ENCODE data around the gene AUP1. TPM values are rescaled to one million over a fixed set of nuclear protein-coding genes. Genes with fewer than 3 reads are reported as not detected.
"Not testable (repeated sequence)": the region's sequence is repeated elsewhere in the genome, so short reads cannot be mapped to it uniquely, and the experiment has no call there.

Gene AUP1
- total RNA-seq, 2 experiments from 2014 or later, result 90.8 to 92.7 TPM

- Mint-ChIP-seq H3K27me3 (no peaks in the 10 kb centered on the region), H3K27ac (no peak overlapping the region), H3K36me3 (ENCODE audit: low read depth) (peaks cover 12% of the 10 kb centered on the region), H3K4me3 (no peak overlapping the region), H3K4me1 (ENCODE audit: low read depth) (no peaks in the 10 kb centered on the region), H3K9me3 (no peaks in the 10 kb centered on the region)
- ATAC-seq, result no peak
- intact Hi-C loops (cut with micrococcal nuclease), result no loop called here
- CTCF ChIA-PET, result interaction anchor here (2.1 to 5.7 kb wide), 2 partner anchors 9 to 96 kb away, joined by 5 to 32 read pairs; partner anchors contain the start of genes CCDC142 and TTC31
- TF ChIP-seq CTCF (IDR thresholded peaks at IDR 0.05), result no peak
- DNase-seq, result no peak
- POLR2A ChIA-PET, result interaction anchor here (0.8 to 1.4 kb wide), 2 partner anchors 9 to 11 kb away, joined by 3 to 4 read pairs; no protein-coding TSS in a partner anchor
Observed at GRCh38 chr2:74491648-74492544, 37.6 kb downstream of the AUP1 start.

GRCh38 chr2:74489906-74490305, 39.6 kb downstream of the AUP1 start:
- CTCF ChIA-PET, result interaction anchor here (0.9 to 2.1 kb wide), 2 partner anchors 42 to 96 kb away, joined by 4 to 6 read pairs; no protein-coding TSS in a partner anchor
- peaks cover 2% of the 10 kb centered on the region for H3K4me1 Mint-ChIP-seq (ENCODE audit: low read depth)
- intact Hi-C loops (cut with micrococcal nuclease), result no loop called here

GRCh38 chr2:74488643-74489481, 40.6 kb downstream of the AUP1 start:
- no peak for TF ChIP-seq CTCF (IDR thresholded peaks at IDR 0.05)
- H3K4me1 Mint-ChIP-seq (ENCODE audit: low read depth), result peaks cover 6% of the 10 kb centered on the region
- CTCF ChIA-PET, result interaction anchor here (0.9 to 2.1 kb wide), 3 partner anchors 43 to 99 kb away, joined by 3 to 6 read pairs (median 4); no protein-coding TSS in a partner anchor
- POLR2A ChIA-PET, result interaction anchor here (0.9 to 1.2 kb wide), 4 partner anchors 13 to 67 kb away, joined by 3 to 4 read pairs (median 3); partner anchors contain the start of genes AUP1 and HTRA2
- ATAC-seq (no peak), DNase-seq (no peak)
- no peak overlapping the region for H3K4me3 Mint-ChIP-seq
- H3K27ac Mint-ChIP-seq, result no peak overlapping the region
- no peaks in the 10 kb centered on the region for H3K9me3 Mint-ChIP-seq
- intact Hi-C loops (cut with micrococcal nuclease), result no loop called here
- no peaks in the 10 kb centered on the region for H3K27me3 Mint-ChIP-seq
- H3K36me3 Mint-ChIP-seq (ENCODE audit: low read depth), result peaks cover 20% of the 10 kb centered on the region

More at GRCh38 chr2:74489906-74490305, 39.6 kb downstream of the AUP1 start:
- no peaks in the 10 kb centered on the region for H3K9me3 Mint-ChIP-seq
- H3K27me3 Mint-ChIP-seq, result no peaks in the 10 kb centered on the region
- no peak for DNase-seq
- H3K27ac Mint-ChIP-seq, result no peak overlapping the region
- H3K4me3 Mint-ChIP-seq, result no peak overlapping the region
- no peak for TF ChIP-seq CTCF (IDR thresholded peaks at IDR 0.05)
- peaks cover 19% of the 10 kb centered on the region for H3K36me3 Mint-ChIP-seq (ENCODE audit: low read depth)
- ATAC-seq, result no peak
- POLR2A ChIA-PET, result interaction anchor here (0.9 to 1.2 kb wide), 3 partner anchors 12 to 39 kb away, joined by 3 to 4 read pairs (median 3); partner anchors contain the start of genes AUP1 and HTRA2

- Mint-ChIP-seq H3K4me1 (ENCODE audit: low read depth) (peaks cover 16% of the 10 kb centered on the region), H3K36me3 (ENCODE audit: low read depth) (peaks cover 19% of the 10 kb centered on the region), H3K27ac (no peak overlapping the region), H3K4me3 (no peak overlapping the region), H3K9me3 (no peaks in the 10 kb centered on the region), H3K27me3 (no peaks in the 10 kb centered on the region)
- ChIA-PET CTCF (interaction anchor here (5.5 to 5.9 kb wide), 2 partner anchors 8 to 46 kb away, joined by 32 to 33 read pairs; no protein-coding TSS in a partner anchor), POLR2A (interaction anchor here (0.9 to 1.7 kb wide), 2 partner anchors 9 to 14 kb away, joined by 4 read pairs; partner anchors contain the start of gene LBX2)
- no peak for TF ChIP-seq CTCF (IDR thresholded peaks at IDR 0.05)
- intact Hi-C loops (cut with micrococcal nuclease), result no loop called here
- no peak for ATAC-seq
- DNase-seq, result no peak
Observed at GRCh38 chr2:74486141-74486540, 43.4 kb downstream of the AUP1 start.

GRCh38 chr2:74483675-74484164, 45.8 kb downstream of the AUP1 start:
- ChIA-PET CTCF (interaction anchor here (0.7 to 5.9 kb wide), 16 partner anchors 10 to 103 kb away, joined by 3 to 108 read pairs (median 7); partner anchors contain the start of genes AUP1, HTRA2, INO80B and LBX2), POLR2A (interaction anchor here (0.6 to 4.2 kb wide), 10 partner anchors 10 to 106 kb away, joined by 3 to 48 read pairs (median 8); partner anchors contain the start of genes AUP1, HTRA2, INO80B and MRPL53)
- not testable (repeated sequence) for ATAC-seq, DNase-seq, H3K27me3 Mint-ChIP-seq, H3K9me3 Mint-ChIP-seq
- peaks cover 25% of the 10 kb centered on the region for H3K4me1 Mint-ChIP-seq (ENCODE audit: low read depth)
- H3K36me3 Mint-ChIP-seq (ENCODE audit: low read depth), result peaks cover 22% of the 10 kb centered on the region
- H3K4me3 Mint-ChIP-seq, result peak overlapping the region; percentile 86
- intact Hi-C loops (cut with micrococcal nuclease), result loop anchor here (1.0 to 5.0 kb wide), 3 partner anchors 29 to 104 kb away; partner anchors contain the start of gene INO80B
- peak overlapping the region; percentile 100 for H3K27ac Mint-ChIP-seq

Measured in activated CD8-positive, alpha-beta T cell treated with anti-CD3 and anti-CD28 coated beads for 36 hours (primary cell).